Measurements from ENCODE around the gene DHRS11.

DHRS11 gene

GRCh38 chr17:36616061-36617029, 24.7 kb downstream of the DHRS11 start:
- no peak for DNase-seq (ENCODE audit: low read depth)

- no peak for DNase-seq (ENCODE audit: low read depth)
Measured at GRCh38 chr17:36617773-36618172, 26.1 kb downstream of the DHRS11 start.

GRCh38 chr17:36623281-36623680, 31.6 kb downstream of the DHRS11 start:
- DNase-seq (ENCODE audit: low read depth) = no peak

GRCh38 chr17:36625188-36625587, 33.5 kb downstream of the DHRS11 start:
- no peak for DNase-seq (ENCODE audit: low read depth)

- DNase-seq (ENCODE audit: low read depth) = no peak
Measured at GRCh38 chr17:36627101-36627500, 35.4 kb downstream of the DHRS11 start.

- DNase-seq (ENCODE audit: low read depth) = no peak
Measured at GRCh38 chr17:36628576-36628975, 36.9 kb downstream of the DHRS11 start.

- peak; percentile 28 for DNase-seq (ENCODE audit: low read depth)
Measured at GRCh38 chr17:36629252-36629847, 37.7 kb downstream of the DHRS11 start.

GRCh38 chr17:36629970-36630502, 38.4 kb downstream of the DHRS11 start:
- DNase-seq (ENCODE audit: low read depth) = no peak

GRCh38 chr17:36631022-36631421, 39.3 kb downstream of the DHRS11 start:
- no peak for DNase-seq (ENCODE audit: low read depth)

- DNase-seq (ENCODE audit: low read depth) = no peak
Measured at GRCh38 chr17:36632916-36633771, 41.5 kb downstream of the DHRS11 start.

GRCh38 chr17:36640346-36640745, 48.7 kb downstream of the DHRS11 start:
- DNase-seq (ENCODE audit: low read depth) = no peak

GRCh38 chr17:36640836-36641235, 49.2 kb downstream of the DHRS11 start:
- DNase-seq (ENCODE audit: low read depth) = no peak

GRCh38 chr17:36641331-36641876, 49.7 kb downstream of the DHRS11 start:
- DNase-seq (ENCODE audit: low read depth) = no peak

GRCh38 chr17:36641877-36642845, 50.5 kb downstream of the DHRS11 start:
- no peak for DNase-seq (ENCODE audit: low read depth)

GRCh38 chr17:36643086-36643685, 51.5 kb downstream of the DHRS11 start:
- no peak for DNase-seq (ENCODE audit: low read depth)

GRCh38 chr17:36645422-36645821, 53.7 kb downstream of the DHRS11 start:
- DNase-seq (ENCODE audit: low read depth) = no peak

- DNase-seq (ENCODE audit: low read depth) = no peak
Measured at GRCh38 chr17:36647636-36648035, 56.0 kb downstream of the DHRS11 start.

- DNase-seq (ENCODE audit: low read depth) = no peak
Measured at GRCh38 chr17:36650096-36650775, 58.6 kb downstream of the DHRS11 start.

Data from GM04504 (cell line).